HS-5 (cell line): Measurements from ENCODE around the gene CLDN22.
A peak's percentile ranks its signal among the peaks of the same experiment; 100 is the strongest.

Experiments
- DNase-seq: peaks from one replicate; pipeline ENCODE4 v3.0.0-alpha.2; 2012; ENCODE audit warnings: low read depth

Gene CLDN22

DNA sequence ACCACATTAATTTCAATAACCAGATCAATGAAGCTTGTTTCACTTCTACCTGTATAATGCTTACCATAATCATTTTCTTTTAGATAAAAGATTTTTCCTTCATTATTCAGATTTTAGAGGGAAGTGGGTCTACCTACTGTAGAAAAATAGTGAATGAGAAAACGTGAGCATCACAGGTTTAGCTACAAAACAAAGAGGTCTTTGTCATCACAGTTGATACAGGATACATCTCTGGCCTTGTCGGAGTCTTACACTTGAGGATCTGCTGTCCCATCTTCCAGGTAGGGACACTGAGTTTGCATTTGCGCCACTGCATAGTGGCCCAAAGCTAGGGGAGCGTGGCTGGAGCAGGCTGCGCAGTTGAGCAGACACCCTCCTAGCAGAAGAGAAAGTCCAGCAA lies 1.4 kb upstream of the CLDN22 start:
- no peak for DNase-seq

DNA sequence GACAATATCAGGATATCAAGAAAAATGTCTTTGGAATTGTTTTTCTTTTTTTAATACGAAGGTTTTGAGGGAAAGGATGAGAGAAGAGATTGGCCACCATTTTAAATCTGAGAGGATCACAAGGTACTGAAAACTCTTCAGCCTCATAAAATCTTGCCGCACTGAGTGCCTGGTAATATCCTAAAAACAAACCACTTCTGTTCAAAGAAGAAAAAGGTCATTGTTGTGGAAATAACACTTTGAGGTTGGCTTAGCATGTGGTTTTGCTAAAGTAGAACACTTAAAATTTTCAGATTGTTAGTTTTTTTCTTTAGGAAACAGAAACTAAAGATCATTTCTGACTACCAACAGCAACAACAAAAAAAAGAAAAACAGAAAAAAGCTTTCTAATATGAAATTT lies 1.0 kb upstream of the CLDN22 start:
- no peak for DNase-seq

DNA sequence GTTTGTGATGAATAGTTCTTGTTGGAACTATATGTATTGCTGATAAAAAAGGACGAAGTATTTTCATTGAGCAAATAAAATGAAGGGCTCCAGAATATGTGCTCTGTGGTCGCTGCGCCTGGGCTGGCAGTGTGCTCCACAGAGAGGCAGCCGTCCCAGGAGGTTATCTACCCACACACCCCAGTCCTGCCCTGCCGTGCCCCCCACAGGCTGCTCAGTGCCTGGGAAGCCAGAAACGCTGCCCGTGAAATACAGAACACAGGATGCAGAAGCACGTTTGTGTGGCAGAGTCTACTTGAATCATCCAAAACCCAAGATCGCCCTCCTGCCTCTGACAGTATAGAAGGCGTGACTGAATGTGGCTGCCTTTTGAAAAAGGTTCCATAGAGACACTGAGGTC lies 1.4 kb downstream of the CLDN22 start:
- DNase-seq: no peak

DNA sequence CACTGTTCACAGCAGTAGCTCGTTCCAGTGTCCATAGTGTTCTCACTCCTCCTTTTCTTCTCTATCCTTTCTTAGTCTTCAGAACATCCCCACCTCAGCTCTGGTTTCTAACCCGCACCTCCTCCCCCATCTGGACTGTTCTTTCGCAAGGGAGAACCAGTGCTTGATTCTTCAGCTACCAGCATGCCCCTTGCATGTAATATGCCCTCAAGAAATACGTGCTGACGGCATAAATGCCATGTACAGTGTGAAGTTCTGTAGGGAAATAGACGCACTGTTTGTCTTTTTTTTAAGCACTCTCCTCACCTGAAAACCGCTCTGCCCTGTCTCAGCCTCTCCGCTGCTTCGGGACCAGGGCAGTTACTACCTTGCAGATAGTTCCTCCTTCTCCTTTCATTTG lies 5.3 kb downstream of the CLDN22 start:
- no peak for DNase-seq

DNA sequence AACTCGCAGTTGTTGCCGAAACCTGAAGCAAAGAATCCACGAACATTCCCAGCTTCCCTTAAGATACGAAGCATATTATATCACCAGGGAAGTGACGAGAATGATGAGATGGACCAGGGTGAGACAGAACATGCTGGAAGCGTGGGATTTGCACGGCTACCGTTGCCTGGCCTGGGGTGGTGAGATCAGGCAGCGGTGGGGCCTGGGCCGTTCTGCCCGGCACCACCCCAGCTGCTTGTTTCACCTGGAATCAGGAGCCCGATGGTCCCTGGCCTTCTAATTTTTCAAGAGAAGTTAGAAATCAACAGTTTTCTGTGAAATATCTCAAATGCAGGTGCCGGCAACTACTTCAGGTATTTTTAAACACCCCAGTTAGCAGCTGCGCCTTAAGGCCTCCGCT lies 5.7 kb downstream of the CLDN22 start:
- DNase-seq: no peak

DNA sequence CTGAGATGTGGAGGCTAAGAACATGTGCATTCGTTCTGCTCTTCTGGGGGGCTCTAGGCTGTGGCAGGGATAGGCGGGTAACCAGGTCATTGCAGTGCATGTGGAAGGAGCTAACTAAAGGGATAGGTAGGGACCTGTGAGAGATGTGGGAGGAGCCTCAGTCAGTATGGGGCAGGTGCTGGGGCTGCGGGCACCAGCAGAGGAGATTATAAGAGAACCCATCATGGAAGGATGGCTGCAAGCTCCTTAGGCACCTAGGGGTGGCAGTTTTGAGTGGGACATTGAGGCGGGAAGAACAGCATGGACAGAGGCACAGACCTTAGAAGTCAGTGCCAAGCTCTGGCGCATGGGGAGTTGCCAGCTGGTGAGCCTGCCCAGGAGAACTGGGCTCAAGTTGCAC lies 7.2 kb downstream of the CLDN22 start:
- no peak for DNase-seq

DNA sequence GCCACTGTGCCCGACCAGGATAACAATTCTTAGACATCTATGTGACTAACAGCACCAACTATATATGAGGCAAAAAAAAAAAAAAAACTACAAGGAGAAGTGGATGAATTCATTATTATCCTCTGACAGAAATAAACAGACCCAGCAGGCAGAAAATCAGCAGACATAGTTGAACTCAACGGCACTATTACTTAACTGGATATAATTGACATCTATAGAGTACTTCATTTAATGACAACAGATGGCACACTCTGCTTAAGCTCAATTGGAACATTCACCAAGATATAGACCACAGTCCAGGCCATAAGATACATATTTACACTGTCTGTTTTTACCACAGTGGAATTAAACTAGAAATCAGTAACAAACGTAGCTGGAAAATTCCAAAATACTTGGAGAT lies 13.3 kb downstream of the CLDN22 start:
- DNase-seq: no peak

DNA sequence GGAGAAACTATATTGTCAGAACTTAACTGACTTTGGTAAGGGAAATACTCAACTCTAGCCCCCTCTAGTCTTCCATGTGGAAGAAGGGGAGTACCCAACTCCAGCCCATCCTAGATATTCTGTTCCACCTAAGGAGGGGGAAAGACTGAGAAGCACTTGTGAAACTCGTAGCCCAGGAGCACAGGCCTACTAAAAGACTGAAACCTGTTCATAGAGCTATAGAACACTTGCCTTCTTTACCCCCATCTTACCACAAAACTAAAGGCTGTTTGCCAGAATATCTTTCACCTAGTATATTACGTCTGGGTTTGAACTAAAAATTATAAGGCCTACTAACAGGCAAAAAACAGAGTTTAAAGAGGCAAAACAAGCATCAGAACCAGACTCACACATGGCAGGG lies 15.5 kb downstream of the CLDN22 start:
- DNase-seq: no peak

DNA sequence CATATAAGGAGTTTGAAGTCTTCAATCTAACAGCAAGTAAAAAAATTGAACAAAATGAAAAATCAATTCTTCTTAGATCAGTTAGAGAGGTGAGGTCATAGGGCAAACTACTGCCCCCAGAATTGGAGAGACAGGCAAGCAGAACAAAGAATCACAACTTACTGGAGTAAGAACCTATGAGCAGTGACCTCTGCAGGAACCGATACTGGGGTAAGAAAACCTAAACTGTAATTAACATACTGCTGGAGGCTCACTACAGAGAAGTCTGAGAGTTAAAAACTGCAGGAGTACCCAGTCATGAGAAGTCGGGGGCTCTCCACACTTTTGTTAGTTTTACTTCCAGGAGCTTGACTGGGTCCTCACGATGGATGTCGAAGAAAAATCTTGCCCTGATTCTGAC lies 16.0 kb downstream of the CLDN22 start:
- no peak for DNase-seq

DNA sequence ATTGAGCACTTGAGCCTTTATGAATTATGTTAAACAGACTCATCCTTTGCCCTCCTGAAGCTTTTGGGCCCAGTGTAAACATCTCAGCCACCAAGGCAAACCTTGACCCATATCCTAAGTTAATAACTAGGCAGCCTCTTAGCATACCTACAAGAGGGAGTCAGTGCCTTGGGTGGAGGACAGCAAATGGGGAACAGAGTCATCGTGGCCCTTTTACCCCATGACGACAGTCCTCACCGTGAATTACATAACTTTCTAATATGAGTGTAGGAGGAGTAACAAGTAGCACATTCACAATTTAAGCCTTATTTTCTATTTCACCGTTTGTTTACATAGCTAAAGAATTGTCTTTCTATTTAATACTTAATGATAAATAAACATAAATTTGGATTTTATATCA lies 16.8 kb downstream of the CLDN22 start:
- no peak for DNase-seq

DNA sequence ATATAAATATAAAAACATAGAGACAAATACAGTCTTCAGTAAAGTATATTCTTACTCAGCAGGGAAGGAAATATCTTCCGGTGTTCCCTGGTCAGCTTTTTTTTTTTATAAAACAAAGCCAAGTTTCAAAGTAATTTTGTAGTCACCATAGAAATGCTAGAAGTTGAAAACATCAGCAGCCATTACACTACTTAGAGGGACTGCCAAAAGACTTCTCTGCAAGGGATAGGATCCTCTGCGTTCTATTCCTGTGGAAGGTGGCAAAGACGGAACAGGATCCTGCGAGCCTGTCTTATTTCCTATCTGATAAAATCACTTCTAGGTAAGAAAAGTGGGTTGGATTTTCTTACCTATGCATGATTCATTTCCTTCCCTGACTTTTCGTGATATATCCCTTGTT lies 19.4 kb downstream of the CLDN22 start:
- no peak for DNase-seq

DNA sequence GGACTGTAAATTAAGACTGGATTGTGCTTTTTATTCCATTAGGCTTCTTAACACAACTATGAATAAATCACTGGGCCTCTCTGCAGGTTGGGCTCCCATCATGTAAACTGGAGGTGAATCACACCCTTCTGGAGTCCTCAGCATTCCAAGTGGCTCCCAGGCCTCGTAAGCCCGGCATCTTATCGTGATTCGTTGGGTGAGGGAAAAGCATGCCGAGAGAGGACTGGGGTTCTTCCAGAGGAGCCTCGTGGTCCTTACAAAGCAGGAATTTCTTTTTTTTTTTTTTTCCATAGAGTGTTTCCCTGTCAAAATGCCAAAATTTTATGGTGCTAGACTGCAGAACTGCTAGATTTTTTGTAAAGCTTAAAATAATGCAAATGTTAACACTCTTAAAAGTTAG lies 20.0 kb downstream of the CLDN22 start:
- DNase-seq: no peak

DNA sequence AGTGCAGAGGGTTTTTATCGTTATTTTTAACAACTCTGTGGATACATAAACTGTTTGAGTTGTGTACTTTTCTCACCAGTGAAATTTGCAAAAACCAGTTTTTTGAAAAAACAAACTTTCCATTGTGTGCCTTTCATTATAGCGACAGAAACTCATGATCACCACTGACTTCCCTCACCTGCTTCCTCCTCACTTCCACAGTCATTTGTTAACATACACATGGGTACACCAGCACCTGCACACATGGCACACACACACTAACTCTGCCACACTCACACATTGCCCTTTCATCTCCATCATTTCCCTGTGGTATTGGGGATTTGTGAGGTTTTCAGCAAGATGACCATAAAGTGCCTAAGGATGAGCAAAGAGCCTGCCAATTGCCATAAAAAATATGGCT lies 20.6 kb downstream of the CLDN22 start:
- no peak for DNase-seq

DNA sequence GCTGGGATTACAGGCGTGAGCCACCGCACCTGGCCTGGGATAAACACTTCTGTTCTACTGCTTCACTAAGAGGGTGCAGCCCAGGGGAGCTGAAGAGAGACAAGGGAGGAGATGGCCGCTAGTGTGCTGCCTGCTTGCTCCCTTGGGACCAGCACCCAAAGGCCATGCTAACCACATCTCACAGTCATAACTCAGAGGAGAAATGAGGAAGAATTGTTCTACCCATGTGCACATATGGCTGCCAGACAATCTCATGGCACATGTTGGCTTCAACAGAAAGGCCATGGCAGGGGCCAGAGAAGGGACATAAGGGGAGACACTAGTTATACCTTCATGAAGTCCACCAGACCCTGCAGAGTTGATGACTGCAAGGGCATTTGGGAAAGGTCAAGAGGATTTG lies 22.4 kb downstream of the CLDN22 start:
- DNase-seq: no peak

DNA sequence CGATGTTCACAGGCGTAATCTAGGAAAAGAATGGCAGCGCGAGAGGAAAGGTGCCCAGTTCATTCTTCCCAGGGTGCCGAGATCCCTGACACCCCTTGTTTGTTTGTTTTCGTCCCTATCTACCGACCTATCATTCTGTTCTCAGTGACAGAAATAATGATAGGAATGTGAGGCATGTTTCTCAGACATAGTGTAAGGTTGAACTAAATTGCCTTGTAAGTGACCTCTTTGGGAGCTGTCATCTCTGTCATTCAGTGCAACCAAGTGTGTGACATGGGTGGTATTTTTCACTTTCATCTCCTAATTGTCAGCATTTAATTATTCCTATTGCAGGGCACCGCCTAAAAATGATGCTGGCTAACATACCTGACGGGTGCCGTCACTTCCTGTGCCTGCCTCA lies 24.4 kb downstream of the CLDN22 start:
- no peak for DNase-seq

DNA sequence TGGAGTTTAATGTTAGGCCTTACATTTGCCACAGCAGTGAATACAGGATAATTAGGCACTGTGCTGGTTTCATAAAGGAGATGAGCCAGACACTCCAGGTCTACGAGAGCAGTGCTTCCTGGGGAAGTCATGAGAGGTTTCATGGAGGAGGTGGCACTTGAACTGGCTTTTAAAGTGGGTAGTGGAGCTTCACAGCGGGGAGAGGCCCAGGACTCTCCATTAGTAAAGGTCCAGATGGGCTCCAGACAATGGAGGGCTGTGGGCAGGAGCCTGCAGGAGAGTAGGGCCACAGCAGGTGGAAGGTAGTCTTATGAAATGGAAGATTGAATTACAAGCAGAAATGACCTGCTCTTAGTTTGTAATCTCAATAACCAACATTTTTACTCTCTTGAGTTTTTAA lies 29.0 kb downstream of the CLDN22 start:
- DNase-seq: no peak

DNA sequence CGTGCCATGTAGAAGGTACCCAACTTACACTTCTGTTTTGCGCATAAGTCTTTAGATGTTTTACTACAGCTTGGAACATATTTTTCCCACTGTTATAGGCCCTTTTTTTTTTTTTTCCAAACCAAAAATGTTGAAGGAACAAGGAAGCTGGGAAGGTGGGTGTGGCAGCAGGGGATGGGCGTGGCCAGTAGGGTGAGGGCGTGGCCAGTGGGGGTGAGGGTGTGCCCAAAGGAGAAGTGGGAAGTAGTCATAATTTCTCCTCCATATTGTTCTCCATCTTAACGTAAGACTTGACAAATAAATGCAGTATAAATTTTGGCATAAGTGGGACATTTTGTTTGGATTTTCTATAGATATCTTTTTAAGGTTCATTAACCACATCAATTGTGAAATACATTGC lies 30.4 kb downstream of the CLDN22 start:
- no peak for DNase-seq

DNA sequence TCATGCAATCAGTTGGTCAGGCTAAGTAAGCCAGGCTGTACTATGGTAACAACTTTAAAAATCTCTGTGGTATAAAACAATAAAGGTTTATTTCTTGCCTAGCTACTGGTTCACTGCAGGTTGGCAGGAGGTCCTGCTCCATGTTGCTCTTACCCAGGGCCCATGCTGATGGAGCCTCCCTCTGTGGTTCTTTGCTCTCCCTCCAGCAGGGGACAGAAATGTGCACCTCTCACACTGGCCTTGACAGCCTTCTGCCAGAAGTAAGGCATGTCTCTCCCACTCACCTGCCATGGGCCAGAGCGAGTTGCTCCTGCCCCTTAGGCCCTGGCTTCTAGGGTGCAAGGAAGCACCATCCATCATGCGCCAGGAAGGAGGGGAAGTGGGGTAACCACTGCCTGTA lies 31.1 kb downstream of the CLDN22 start:
- no peak for DNase-seq

DNA sequence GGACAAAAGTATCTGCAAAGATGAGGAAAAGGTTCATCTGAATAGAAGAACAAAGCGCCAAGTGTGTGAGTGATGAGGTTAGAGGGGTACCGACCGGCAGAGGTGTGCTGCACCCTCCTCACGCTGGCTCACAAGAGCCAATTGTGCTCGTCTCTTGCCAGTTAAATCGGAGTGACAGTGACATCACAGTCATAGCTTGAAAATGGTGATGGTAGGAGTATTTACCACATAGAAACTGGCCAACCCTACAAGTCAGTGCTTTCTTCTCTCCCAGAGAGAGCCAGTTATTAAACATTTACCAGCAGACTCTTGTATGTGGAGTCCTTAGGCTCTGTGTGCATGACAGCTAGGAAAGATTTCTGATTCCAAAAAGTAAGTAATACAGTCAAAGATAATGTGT lies 32.4 kb downstream of the CLDN22 start:
- DNase-seq: no peak

DNA sequence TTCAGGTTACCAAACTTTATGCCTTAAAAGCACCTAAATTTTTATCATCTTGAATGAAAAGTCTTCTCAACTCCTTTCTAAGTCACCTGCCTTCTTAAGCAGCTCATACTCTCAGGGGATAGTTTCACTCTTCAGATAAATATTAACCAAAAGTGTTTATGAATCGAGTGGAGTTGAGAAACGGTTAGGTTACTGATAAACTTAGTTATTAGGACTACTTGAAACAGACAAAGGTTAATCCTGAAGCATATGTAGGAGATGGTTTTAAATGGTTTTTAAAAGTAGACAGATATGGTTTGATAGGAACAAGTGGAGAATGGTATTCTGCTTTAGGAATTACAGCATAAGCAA lies 32.8 kb downstream of the CLDN22 start:
- DNase-seq: no peak

DNA sequence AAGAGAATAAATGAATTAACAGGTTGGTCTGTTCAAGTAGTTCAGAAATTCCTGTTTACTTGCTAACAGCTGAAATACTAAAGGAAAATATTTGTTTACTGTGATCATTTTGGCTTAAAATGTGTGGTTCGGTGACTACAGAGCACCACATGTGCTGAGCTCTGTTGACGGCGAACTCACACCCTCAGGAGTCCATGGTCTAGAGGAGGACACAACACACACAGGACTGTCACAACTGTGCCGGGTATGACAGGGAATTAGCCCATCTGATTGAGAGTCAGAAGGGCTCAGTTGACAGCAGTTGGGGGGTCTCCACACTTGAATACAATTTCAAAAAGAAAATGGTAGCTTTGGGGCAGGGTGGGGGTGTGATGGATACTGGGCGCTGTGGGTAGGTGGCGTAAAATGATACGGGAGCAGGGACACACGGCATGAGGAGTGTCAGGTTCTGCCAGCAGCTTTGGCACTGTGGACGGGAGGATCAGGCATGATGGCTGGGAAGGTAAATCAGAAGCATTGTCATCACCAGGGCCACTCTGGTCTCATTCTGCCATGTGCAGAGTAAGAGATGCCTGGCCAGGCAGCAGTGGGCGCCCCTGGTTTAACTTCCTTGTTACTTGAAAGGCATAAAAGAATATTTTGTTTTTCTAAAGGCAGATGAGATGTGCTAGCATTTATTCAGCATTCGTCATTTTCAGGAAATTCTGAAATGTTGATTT lies 33.3 kb downstream of the CLDN22 start:
- DNase-seq: no peak

DNA sequence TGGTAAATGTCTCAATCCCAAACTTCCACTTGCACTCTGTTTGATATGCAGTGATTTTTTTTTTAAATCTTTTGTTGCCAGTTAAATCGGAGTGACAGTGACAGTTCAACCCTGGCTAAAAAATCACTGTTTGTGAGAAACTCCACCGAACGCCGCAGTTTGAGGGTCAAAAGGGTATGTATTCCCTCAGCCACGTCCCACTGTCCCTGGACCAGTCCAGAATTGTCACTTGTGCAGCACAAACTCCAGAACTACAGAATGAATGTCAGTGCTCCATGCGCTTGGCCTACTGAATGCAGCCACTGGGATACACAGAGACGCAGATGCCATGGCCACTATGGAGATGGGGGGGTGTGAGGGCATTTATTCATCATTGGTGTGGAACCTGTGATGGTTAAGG lies 34.2 kb downstream of the CLDN22 start:
- no peak for DNase-seq

DNA sequence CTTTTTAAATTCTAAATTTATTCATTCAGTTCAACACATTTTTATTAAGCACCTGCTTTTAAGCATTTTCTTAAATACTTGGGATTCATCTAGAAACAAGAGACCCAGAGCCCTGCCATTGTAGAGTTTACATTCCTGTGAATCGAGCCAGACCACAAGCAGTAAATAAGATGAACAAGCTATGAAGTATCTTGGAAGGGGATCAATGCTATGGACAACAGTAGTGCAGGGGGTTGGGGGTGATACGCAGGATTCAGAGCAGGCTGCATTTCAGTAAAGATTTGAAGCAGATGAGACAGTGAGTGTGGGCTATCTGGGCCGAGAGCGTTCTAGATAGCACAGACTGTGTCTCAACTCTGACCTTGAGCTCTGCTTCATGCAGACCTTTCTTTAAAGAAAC lies 35.1 kb downstream of the CLDN22 start:
- peak; percentile 14 for DNase-seq

DNA sequence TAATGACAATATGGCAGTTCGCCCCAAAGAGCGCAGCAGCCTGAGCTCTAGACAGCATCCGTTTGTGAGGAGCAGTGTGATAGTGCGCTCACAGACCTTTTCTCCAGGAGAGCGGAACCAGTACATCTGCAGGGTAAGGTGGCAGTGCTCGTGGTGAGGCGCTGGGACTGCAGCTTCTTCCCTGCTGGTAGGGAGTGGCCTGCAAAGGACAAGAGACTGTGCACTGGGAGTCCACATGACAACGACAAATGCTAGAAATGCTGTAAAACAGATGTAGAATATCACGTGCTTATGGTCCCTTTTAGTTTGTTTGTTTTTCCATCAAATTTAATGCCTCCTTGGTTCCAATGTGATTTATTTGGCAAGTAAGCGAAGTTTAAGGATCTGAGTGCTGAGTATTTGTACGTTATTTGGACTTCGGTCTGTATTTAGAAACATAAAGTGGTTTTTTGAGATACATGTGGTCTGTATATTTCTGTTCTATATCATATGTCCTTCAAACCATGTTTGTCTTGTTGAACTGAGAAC lies 35.8 kb downstream of the CLDN22 start:
- DNase-seq: no peak

DNA sequence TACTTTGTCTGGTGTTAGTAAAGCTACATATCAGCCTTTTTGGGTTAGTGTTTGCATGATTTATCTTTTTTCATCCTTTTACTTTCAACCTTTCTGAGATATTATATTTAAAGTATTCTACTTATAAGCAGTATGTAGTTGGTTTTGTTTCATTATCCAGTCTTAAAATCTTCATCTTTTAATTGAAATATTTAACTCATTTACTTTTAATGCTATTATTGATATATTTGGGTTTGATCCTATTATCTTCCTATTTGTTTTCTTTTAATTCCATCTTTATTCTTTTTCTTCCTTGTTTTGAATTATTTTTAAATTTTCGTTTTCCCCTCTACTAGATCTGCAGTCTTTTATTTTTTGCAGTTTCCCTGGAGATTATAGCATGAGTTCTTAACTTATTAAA lies 44.0 kb downstream of the CLDN22 start:
- DNase-seq: no peak
